ENCODE results near the gene GALNT12. TPM values are rescaled to one million over a fixed set of nuclear protein-coding genes. Genes with fewer than 3 reads are reported as not detected.

GALNT12 gene
- total RNA-seq, 1 donor from 2014 or later = 10.3 TPM

GRCh38 chr9:98837516-98837915 lies 30.0 kb downstream of the GALNT12 start:
- H3K27me3 Mint-ChIP-seq (ENCODE audit: low read depth) = no peaks in the 10 kb centered on the region
- no peak for TF ChIP-seq CTCF (IDR thresholded peaks at IDR 0.05; ENCODE audit: unreplicated experiment)
- no peak for DNase-seq (ENCODE audit: low spot score in 2 of 2, unreplicated experiment in 2 of 2)
- H3K36me3 Mint-ChIP-seq = peaks cover 4% of the 10 kb centered on the region
- H3K4me3 Mint-ChIP-seq = no peak overlapping the region
- no peaks in the 10 kb centered on the region for H3K4me1 Mint-ChIP-seq
- H3K27ac Mint-ChIP-seq = no peak overlapping the region
- H3K9me3 Mint-ChIP-seq = no peaks in the 10 kb centered on the region

GRCh38 chr9:98838155-98838867 lies 30.8 kb downstream of the GALNT12 start:
- DNase-seq (ENCODE audit: low spot score in 2 of 2, unreplicated experiment in 2 of 2) = no peak
- no peak overlapping the region for H3K27ac Mint-ChIP-seq

GRCh38 chr9:98838868-98839565 lies 31.5 kb downstream of the GALNT12 start:
- Mint-ChIP-seq H3K27ac (no peak overlapping the region), H3K27me3 (ENCODE audit: low read depth) (no peaks in the 10 kb centered on the region), H3K4me1 (no peaks in the 10 kb centered on the region), H3K4me3 (no peak overlapping the region), H3K36me3 (peaks cover 4% of the 10 kb centered on the region), H3K9me3 (no peaks in the 10 kb centered on the region)
- no peak for DNase-seq (ENCODE audit: low spot score in 2 of 2, unreplicated experiment in 2 of 2)
- no peak for TF ChIP-seq CTCF (IDR thresholded peaks at IDR 0.05; ENCODE audit: unreplicated experiment)

More at GRCh38 chr9:98838155-98838867, 30.8 kb downstream of the GALNT12 start:
- H3K27me3 Mint-ChIP-seq (ENCODE audit: low read depth) = no peaks in the 10 kb centered on the region
- no peak for TF ChIP-seq CTCF (IDR thresholded peaks at IDR 0.05; ENCODE audit: unreplicated experiment)
- no peaks in the 10 kb centered on the region for H3K4me1 Mint-ChIP-seq
- H3K36me3 Mint-ChIP-seq = peaks cover 4% of the 10 kb centered on the region
- no peak overlapping the region for H3K4me3 Mint-ChIP-seq
- no peaks in the 10 kb centered on the region for H3K9me3 Mint-ChIP-seq

- peaks cover 4% of the 10 kb centered on the region for H3K36me3 Mint-ChIP-seq
- H3K4me3 Mint-ChIP-seq = no peak overlapping the region
- no peaks in the 10 kb centered on the region for H3K4me1 Mint-ChIP-seq
- H3K9me3 Mint-ChIP-seq = no peaks in the 10 kb centered on the region
- no peak overlapping the region for H3K27ac Mint-ChIP-seq
- DNase-seq (ENCODE audit: low spot score in 2 of 2, unreplicated experiment in 2 of 2) = no peak
- no peaks in the 10 kb centered on the region for H3K27me3 Mint-ChIP-seq (ENCODE audit: low read depth)
- no peak for TF ChIP-seq CTCF (IDR thresholded peaks at IDR 0.05; ENCODE audit: unreplicated experiment)
These were observed 32.3 kb downstream of the GALNT12 start for GRCh38 chr9:98839724-98840123.

GRCh38 chr9:98842510-98842909 lies 35.0 kb downstream of the GALNT12 start:
- DNase-seq (ENCODE audit: low spot score in 2 of 2, unreplicated experiment in 2 of 2) = no peak
- Mint-ChIP-seq H3K27ac (no peak overlapping the region), H3K27me3 (ENCODE audit: low read depth) (no peaks in the 10 kb centered on the region), H3K36me3 (peaks cover 4% of the 10 kb centered on the region), H3K4me1 (no peaks in the 10 kb centered on the region), H3K4me3 (no peak overlapping the region), H3K9me3 (no peaks in the 10 kb centered on the region)
- TF ChIP-seq CTCF (IDR thresholded peaks at IDR 0.05; ENCODE audit: unreplicated experiment) = no peak

Data from mesothelial cell of epicardium (in vitro differentiated cells).